PC-9 (cell line): ENCODE measurements around the gene CFAP65.

ENCODE experiments used
- CTCF ChIP-seq: fragments of 200-600 bp; sonication (generic); conservative IDR thresholded peaks from 2 replicates; pipeline ENCODE4 v1.6.1; 2017; ENCODE audit warnings: mixed run types, antibody characterized with exemption, mild to moderate bottlenecking, moderate library complexity
- EZH2 ChIP-seq: fragments of 200-600 bp; sonication (generic); IDR thresholded peaks from 2 replicates; pipeline ENCODE4 v1.8.0; 2017; ENCODE audit warnings: antibody characterized with exemption, low read depth

- TF ChIP-seq CTCF (no peak), EZH2 (no peak)
These were observed 39.5 kb downstream of the CFAP65 start for GRCh38 chr2:219001577-219002394.
